Kidney epithelial cell (primary cell): ENCODE measurements around the gene CNTN1. TPM values are rescaled to one million over a fixed set of nuclear protein-coding genes. Genes with fewer than 3 reads are reported as not detected.

Experiments
- DNase-seq: peaks from one replicate; pipeline ENCODE4 v3.0.0-alpha.2; 2010; ENCODE audit warnings: low read depth
- H3K27me3 ChIP-seq: 2 replicates; pipeline ENCODE4 v1.6.0; 2011; ENCODE audit warnings: low read length; ENCODE audit not compliant: control insufficient read depth, insufficient read depth
- H3K36me3 ChIP-seq: 2 replicates; pipeline ENCODE4 v1.5.1; 2011; ENCODE audit warnings: low read length; ENCODE audit not compliant: control insufficient read depth, insufficient read depth
- H3K4me3 ChIP-seq: 2 replicates; pipeline ENCODE4 v1.5.1; 2011; ENCODE audit warnings: low read depth, mild to moderate bottlenecking, control low read depth, low read length
- total RNA-seq: library from RNA; depleted of rRNA; stranded (reverse); fragments of >200 nt; gene quantifications from 2 replicates; pipeline ENCODE4 v1.2.3, GENCODE V29; 2015
- TF ChIP-seq, protein P1 (sequence below): IDR thresholded peaks from 2 replicates; pipeline ENCODE4 v1.5.1; 2011; ENCODE audit warnings: mild to moderate bottlenecking, moderate library complexity, low read length, control low read depth, inconsistent platforms; ENCODE audit not compliant: insufficient read depth, poor library complexity, severe bottlenecking

Gene CNTN1
- total RNA-seq, 1 donor from 2014 or later = 1.5 TPM

DNA sequence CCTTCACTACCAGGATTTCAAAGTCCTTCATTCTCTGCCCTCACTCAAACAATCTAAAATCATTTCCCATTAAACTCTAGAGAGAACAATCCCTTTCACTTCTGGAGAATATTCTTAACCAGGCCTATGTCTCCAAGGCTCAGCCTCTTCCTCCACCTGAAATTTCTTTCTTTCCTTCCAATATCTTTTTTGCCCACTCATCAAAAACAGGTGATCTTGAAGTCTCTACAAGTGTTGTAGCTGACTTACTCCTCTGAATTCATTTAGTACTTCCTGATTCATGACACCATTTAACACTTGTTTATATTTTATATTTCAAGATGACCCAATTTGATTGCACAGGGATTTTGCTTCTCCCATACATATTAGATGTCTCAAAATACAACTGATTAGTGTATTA lies 429.1 kb downstream of the CNTN1 start:
- TF ChIP-seq, protein P1, sequence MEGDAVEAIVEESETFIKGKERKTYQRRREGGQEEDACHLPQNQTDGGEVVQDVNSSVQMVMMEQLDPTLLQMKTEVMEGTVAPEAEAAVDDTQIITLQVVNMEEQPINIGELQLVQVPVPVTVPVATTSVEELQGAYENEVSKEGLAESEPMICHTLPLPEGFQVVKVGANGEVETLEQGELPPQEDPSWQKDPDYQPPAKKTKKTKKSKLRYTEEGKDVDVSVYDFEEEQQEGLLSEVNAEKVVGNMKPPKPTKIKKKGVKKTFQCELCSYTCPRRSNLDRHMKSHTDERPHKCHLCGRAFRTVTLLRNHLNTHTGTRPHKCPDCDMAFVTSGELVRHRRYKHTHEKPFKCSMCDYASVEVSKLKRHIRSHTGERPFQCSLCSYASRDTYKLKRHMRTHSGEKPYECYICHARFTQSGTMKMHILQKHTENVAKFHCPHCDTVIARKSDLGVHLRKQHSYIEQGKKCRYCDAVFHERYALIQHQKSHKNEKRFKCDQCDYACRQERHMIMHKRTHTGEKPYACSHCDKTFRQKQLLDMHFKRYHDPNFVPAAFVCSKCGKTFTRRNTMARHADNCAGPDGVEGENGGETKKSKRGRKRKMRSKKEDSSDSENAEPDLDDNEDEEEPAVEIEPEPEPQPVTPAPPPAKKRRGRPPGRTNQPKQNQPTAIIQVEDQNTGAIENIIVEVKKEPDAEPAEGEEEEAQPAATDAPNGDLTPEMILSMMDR = no peak
- H3K27me3 ChIP-seq = no peaks in the 10 kb centered on the region
- H3K36me3 ChIP-seq = no peaks in the 10 kb centered on the region
- no peak for DNase-seq
- H3K4me3 ChIP-seq = no peak overlapping the region
